WTC11 (cell line): Measurements from ENCODE around the gene BPIFB2. TPM values are rescaled to one million over a fixed set of nuclear protein-coding genes. Genes with fewer than 3 reads are reported as not detected.
"Not testable (repeated sequence)": the region's sequence is repeated elsewhere in the genome, so short reads cannot be mapped to it uniquely, and the experiment has no call there.

Source experiments
- ATAC-seq: fragments of 200-7000 bp; cut with Tn5 transposase; 2 replicates; pipeline ENCODE4 v1.10.0; 2021; ENCODE audit warnings: mild to moderate bottlenecking, moderate library complexity
- CTCF ChIA-PET: fragments of 300-600 bp; sonication (Branson Sonifier 250); formaldehyde crosslinking; loops from one replicate; lab custom pipeline; 2021; ENCODE audit warnings: antibody characterized with exemption; lab: Charles Lee
- POLR2A ChIA-PET: fragments of 350-600 bp; sonication (Branson Sonifier 250); formaldehyde crosslinking; loops from one replicate; lab custom pipeline; 2021; ENCODE audit warnings: antibody characterized with exemption; lab: Charles Lee
- DNase-seq: peaks from one replicate; pipeline ENCODE4 v3.0.0; 2021; ENCODE audit warnings: low spot score
- H3K27ac Mint-ChIP-seq: 2 replicates; pipeline ENCODE4 v1.8.0; 2021; ENCODE audit warnings: mixed read lengths
- H3K27me3 Mint-ChIP-seq: 2 replicates; pipeline ENCODE4 v1.8.0; 2021; ENCODE audit warnings: low read depth, mild to moderate bottlenecking, moderate library complexity, mixed read lengths
- H3K36me3 Mint-ChIP-seq: 2 replicates; pipeline ENCODE4 v1.8.0; 2021; ENCODE audit warnings: mixed read lengths
- H3K4me1 Mint-ChIP-seq: 2 replicates; pipeline ENCODE4 v1.8.0; 2022; ENCODE audit warnings: mixed read lengths
- H3K4me3 Mint-ChIP-seq: 2 replicates; pipeline ENCODE4 v1.8.0; 2021; ENCODE audit warnings: mild to moderate bottlenecking, moderate library complexity, mixed read lengths
- H3K9me3 Mint-ChIP-seq: 2 replicates; pipeline ENCODE4 v1.8.0; 2021; ENCODE audit warnings: mixed read lengths
- ATF6 ChIP-seq: sonication (generic); formaldehyde crosslinking; IDR thresholded peaks from 2 replicates; pipeline ENCODE4 v1.8.1; 2023; ENCODE audit warnings: mild to moderate bottlenecking, missing genetic modification reagents
- ETV6 ChIP-seq: sonication (generic); formaldehyde crosslinking; IDR thresholded peaks from 2 replicates; pipeline ENCODE4 v1.8.1; 2022; ENCODE audit warnings: mild to moderate bottlenecking, missing genetic modification reagents
- FOXJ3 ChIP-seq: sonication (generic); formaldehyde crosslinking; IDR thresholded peaks from 2 replicates; pipeline ENCODE4 v1.9.0; 2021; ENCODE audit warnings: missing genetic modification reagents, mild to moderate bottlenecking, borderline replicate concordance
- FOXK1 ChIP-seq: sonication (generic); formaldehyde crosslinking; IDR thresholded peaks from 2 replicates; pipeline ENCODE4 v1.8.0; 2022; ENCODE audit warnings: mild to moderate bottlenecking, moderate library complexity, missing genetic modification reagents
- HMGA2 ChIP-seq: fragments of 250-450 bp; sonication (Bioruptor Pico); IDR thresholded peaks from 2 replicates; pipeline ENCODE4 v1.4.0; 2021; ENCODE audit warnings: mild to moderate bottlenecking, moderate library complexity
- MXD4 ChIP-seq: fragments of 250-450 bp; sonication (Bioruptor Pico); IDR thresholded peaks from 2 replicates; pipeline ENCODE4 v1.8.0; 2021; ENCODE audit warnings: mild to moderate bottlenecking, moderate library complexity, borderline replicate concordance
- NFE2L1 ChIP-seq: sonication (generic); formaldehyde crosslinking; IDR thresholded peaks from 2 replicates; pipeline ENCODE4 v1.8.1; 2023; ENCODE audit warnings: missing genetic modification reagents
- RELA ChIP-seq: sonication (generic); formaldehyde crosslinking; IDR thresholded peaks from 2 replicates; pipeline ENCODE4 v1.8.1; 2022; ENCODE audit warnings: missing genetic modification reagents, mild to moderate bottlenecking, borderline replicate concordance
- SMAD3 ChIP-seq: sonication (generic); formaldehyde crosslinking; IDR thresholded peaks from 2 replicates; pipeline ENCODE4 v1.8.0; 2022; ENCODE audit warnings: missing genetic modification reagents, mild to moderate bottlenecking, borderline replicate concordance
- TCF7 ChIP-seq: sonication (generic); formaldehyde crosslinking; IDR thresholded peaks from 2 replicates; pipeline ENCODE4 v1.8.0; 2022; ENCODE audit warnings: mild to moderate bottlenecking, low read depth, missing genetic modification reagents, moderate library complexity
- TP53 ChIP-seq: sonication (generic); formaldehyde crosslinking; IDR thresholded peaks from 2 replicates; pipeline ENCODE4 v1.8.1; 2023; ENCODE audit warnings: mild to moderate bottlenecking, missing genetic modification reagents
- ZNF416 ChIP-seq: fragments of 250-450 bp; sonication (Bioruptor Pico); IDR thresholded peaks from 2 replicates; pipeline ENCODE4 v1.9.0; 2021; ENCODE audit warnings: mild to moderate bottlenecking, inconsistent platforms
- ZSCAN18 ChIP-seq: fragments of 250-450 bp; sonication (Bioruptor Pico); IDR thresholded peaks from 2 replicates; pipeline ENCODE4 v2.1.2; 2022; ENCODE audit warnings: mild to moderate bottlenecking, moderate library complexity
- total RNA-seq: library from RNA; stranded (reverse); gene quantifications from 3 replicates; pipeline ENCODE4 v1.2.3, GENCODE V29; 2021
- TF ChIP-seq, protein P1 (sequence below): sonication (generic); formaldehyde crosslinking; IDR thresholded peaks from 2 replicates; pipeline ENCODE4 v1.8.0; 2022; ENCODE audit warnings: mild to moderate bottlenecking, missing genetic modification reagents
- TF ChIP-seq, protein P2 (sequence below): fragments of 250-450 bp; sonication (Bioruptor Pico); IDR thresholded peaks from 2 replicates; pipeline ENCODE4 v1.9.0; 2021; ENCODE audit warnings: mild to moderate bottlenecking

Gene BPIFB2
- total RNA-seq, 1 experiment from 2014 or later, result 0.09 TPM

DNA sequence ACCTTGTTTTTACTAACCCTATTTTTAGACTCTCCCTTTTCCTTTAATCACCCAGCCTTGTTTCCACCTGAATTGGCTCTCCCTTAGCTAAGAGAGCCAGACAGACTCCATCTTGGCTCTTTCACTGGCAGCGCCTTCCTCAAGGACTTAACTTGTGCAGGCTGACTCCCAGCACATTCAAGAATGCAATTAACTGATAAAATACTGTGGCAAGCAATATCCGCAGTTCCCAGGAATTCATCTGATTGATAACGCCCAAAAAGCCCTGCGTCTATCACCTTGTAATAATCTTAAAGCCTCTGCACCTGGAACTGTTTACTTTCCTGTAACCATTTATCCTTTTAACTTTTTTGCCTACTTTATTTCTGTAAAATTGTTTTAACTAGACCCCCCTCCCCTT is 32.4 kb upstream of the BPIFB2 start:
- ATAC-seq, result not testable (repeated sequence)
- H3K9me3 Mint-ChIP-seq, result peaks cover 12% of the 10 kb centered on the region

GRCh38 chr20:32975698-32976674 is 31.5 kb upstream of the BPIFB2 start:
- peaks cover 12% of the 10 kb centered on the region for H3K9me3 Mint-ChIP-seq
- ATAC-seq, result no peak
- peaks cover 22% of the 10 kb centered on the region; the same call in 1 of the 2 replicates for H3K4me1 Mint-ChIP-seq
- no peaks in the 10 kb centered on the region for H3K27me3 Mint-ChIP-seq
- POLR2A ChIA-PET, result no interaction called here
- CTCF ChIA-PET, result interaction anchor here (1.0 to 3.0 kb wide), 2 partner anchors 20 to 29 kb away, joined by 5 to 16 read pairs; no protein-coding TSS in a partner anchor
- H3K27ac Mint-ChIP-seq, result no peak overlapping the region
- peak; percentile 5 for DNase-seq
- no peak overlapping the region for H3K4me3 Mint-ChIP-seq
- TF ChIP-seq TCF7 (no peak), RELA (CRISPR knock-in tag) (no peak), ETV6 (no peak), ATF6 (CRISPR knock-in tag) (no peak)
- TF ChIP-seq, protein P1, sequence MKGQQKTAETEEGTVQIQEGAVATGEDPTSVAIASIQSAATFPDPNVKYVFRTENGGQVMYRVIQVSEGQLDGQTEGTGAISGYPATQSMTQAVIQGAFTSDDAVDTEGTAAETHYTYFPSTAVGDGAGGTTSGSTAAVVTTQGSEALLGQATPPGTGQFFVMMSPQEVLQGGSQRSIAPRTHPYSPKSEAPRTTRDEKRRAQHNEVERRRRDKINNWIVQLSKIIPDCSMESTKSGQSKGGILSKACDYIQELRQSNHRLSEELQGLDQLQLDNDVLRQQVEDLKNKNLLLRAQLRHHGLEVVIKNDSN (CRISPR knock-in tag), result no peak
- H3K36me3 Mint-ChIP-seq, result peaks cover 9% of the 10 kb centered on the region; the same call in 1 of the 2 replicates

More for the DNA sequence above, 32.4 kb upstream of the BPIFB2 start:
- H3K27me3 Mint-ChIP-seq, H3K36me3 Mint-ChIP-seq, POLR2A ChIA-PET, H3K4me3 Mint-ChIP-seq, DNase-seq: not testable (repeated sequence)
- TF ChIP-seq ZSCAN18 (CRISPR knock-in tag), result peak; percentile 56; the same call in 1 of the 2 replicates
- CTCF ChIA-PET, result interaction anchor here (1.0 kb wide), 1 partner anchor 29 kb away, joined by 4 read pairs; no protein-coding TSS in a partner anchor
- Mint-ChIP-seq H3K27ac (peak overlapping the region; percentile 75), H3K4me1 (peaks cover 22% of the 10 kb centered on the region; the same call in 1 of the 2 replicates)

DNA sequence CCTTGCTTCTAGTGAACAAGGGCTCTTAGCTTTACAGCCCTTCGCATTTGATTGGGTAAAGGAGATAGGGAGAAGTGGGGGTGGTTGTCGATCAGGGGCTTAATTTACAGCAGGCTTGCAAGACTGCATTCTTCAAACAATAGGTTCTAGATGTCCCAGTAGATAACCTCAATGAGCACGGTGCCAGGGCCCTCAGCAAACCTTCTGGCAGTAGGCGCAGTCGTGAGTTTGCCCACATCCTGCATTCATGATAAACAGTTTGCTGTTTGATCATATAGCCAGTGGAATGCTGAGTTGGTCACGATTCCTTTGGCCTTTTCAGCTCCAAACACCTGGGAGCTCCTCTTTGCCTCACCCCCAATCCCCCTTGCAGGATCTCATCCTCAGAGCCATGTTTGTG is 30.8 kb upstream of the BPIFB2 start:
- Mint-ChIP-seq H3K4me3 (no peak overlapping the region), H3K9me3 (peaks cover 12% of the 10 kb centered on the region), H3K4me1 (peaks cover 22% of the 10 kb centered on the region; the same call in 1 of the 2 replicates), H3K36me3 (peaks cover 9% of the 10 kb centered on the region; the same call in 1 of the 2 replicates), H3K27me3 (no peaks in the 10 kb centered on the region), H3K27ac (no peak overlapping the region)
- ChIA-PET POLR2A (no interaction called here), CTCF (interaction anchor here (3.0 kb wide), 1 partner anchor 19 kb away, joined by 16 read pairs; no protein-coding TSS in a partner anchor)
- DNase-seq (peak; percentile 2), ATAC-seq (no peak)
- no peak for TF ChIP-seq MXD4 (CRISPR knock-in tag)
- TF ChIP-seq NFE2L1 (CRISPR knock-in tag), result no peak
- TF ChIP-seq FOXK1, result no peak
- no peak for TF ChIP-seq TCF7

- ATAC-seq, result no peak
- peaks cover 9% of the 10 kb centered on the region; the same call in 1 of the 2 replicates for H3K36me3 Mint-ChIP-seq
- H3K4me1 Mint-ChIP-seq, result peaks cover 22% of the 10 kb centered on the region; the same call in 1 of the 2 replicates
- no peak overlapping the region for H3K4me3 Mint-ChIP-seq
- H3K27me3 Mint-ChIP-seq, result no peaks in the 10 kb centered on the region
- POLR2A ChIA-PET, result no interaction called here
- CTCF ChIA-PET, result interaction anchor here (1.2 to 3.0 kb wide), 2 partner anchors 18 to 75 kb away, joined by 5 to 16 read pairs; no protein-coding TSS in a partner anchor
- DNase-seq, result peak; percentile 6
- no peak overlapping the region for H3K27ac Mint-ChIP-seq
- H3K9me3 Mint-ChIP-seq, result peaks cover 12% of the 10 kb centered on the region
- TF ChIP-seq ZNF416 (CRISPR knock-in tag), result no peak
- TF ChIP-seq, protein P2, sequence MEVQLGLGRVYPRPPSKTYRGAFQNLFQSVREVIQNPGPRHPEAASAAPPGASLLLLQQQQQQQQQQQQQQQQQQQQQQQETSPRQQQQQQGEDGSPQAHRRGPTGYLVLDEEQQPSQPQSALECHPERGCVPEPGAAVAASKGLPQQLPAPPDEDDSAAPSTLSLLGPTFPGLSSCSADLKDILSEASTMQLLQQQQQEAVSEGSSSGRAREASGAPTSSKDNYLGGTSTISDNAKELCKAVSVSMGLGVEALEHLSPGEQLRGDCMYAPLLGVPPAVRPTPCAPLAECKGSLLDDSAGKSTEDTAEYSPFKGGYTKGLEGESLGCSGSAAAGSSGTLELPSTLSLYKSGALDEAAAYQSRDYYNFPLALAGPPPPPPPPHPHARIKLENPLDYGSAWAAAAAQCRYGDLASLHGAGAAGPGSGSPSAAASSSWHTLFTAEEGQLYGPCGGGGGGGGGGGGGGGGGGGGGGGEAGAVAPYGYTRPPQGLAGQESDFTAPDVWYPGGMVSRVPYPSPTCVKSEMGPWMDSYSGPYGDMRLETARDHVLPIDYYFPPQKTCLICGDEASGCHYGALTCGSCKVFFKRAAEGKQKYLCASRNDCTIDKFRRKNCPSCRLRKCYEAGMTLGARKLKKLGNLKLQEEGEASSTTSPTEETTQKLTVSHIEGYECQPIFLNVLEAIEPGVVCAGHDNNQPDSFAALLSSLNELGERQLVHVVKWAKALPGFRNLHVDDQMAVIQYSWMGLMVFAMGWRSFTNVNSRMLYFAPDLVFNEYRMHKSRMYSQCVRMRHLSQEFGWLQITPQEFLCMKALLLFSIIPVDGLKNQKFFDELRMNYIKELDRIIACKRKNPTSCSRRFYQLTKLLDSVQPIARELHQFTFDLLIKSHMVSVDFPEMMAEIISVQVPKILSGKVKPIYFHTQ (CRISPR knock-in tag), result no peak
- TF ChIP-seq SMAD3, result no peak
- TF ChIP-seq TP53 (CRISPR knock-in tag), result no peak
- no peak for TF ChIP-seq FOXK1
- TF ChIP-seq HMGA2 (CRISPR knock-in tag), result no peak
- no peak for TF ChIP-seq TCF7
- no peak for TF ChIP-seq FOXJ3 (CRISPR knock-in tag)
- TF ChIP-seq, all 79 proteins: peak for 0
Measured at GRCh38 chr20:32977281-32978008, 30.1 kb upstream of the BPIFB2 start.
